ENCODE results near the gene SLC25A26.

DNA sequence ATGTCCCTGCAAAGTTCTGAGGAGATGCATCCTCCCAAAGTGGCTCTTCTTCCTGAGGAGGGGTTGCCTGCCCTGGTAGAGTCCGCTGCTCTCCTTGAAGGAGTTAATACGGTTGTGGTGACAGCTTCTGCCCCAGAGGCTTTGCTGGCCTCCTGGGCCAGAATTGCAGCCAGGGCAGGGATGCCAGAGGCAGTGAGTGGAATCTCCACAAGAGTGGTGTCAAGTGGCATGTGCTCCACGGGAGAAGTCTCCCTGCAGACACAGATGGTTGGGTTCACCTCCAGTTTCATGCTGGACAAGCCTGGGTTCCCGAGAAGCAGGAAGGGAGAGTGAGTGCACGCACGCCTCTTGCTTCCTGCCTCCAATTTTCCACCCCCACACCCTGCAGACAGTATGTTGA, 105.5 kb downstream of the SLC25A26 start:
- no peak for TF ChIP-seq ZNF274 (IDR thresholded peaks at IDR 0.05; ENCODE audit: low read depth, low read length)
- TF ChIP-seq YY1 (IDR thresholded peaks at IDR 0.05; ENCODE audit: insufficient read depth, insufficient read length) = no peak
- no peak for TF ChIP-seq SUZ12 (IDR thresholded peaks at IDR 0.05; ENCODE audit: extremely low read depth, insufficient read depth, insufficient read length)
